TTC549 (cell line): ENCODE measurements around the gene CLDN14.

Experiments
- FAIRE-seq: peaks from 2 replicates; lab custom pipeline; 2012; peaks lifted over from hg19 to GRCh38; lab: Jason Lieb, UNC

CLDN14 gene, protein sequence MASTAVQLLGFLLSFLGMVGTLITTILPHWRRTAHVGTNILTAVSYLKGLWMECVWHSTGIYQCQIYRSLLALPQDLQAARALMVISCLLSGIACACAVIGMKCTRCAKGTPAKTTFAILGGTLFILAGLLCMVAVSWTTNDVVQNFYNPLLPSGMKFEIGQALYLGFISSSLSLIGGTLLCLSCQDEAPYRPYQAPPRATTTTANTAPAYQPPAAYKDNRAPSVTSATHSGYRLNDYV

DNA sequence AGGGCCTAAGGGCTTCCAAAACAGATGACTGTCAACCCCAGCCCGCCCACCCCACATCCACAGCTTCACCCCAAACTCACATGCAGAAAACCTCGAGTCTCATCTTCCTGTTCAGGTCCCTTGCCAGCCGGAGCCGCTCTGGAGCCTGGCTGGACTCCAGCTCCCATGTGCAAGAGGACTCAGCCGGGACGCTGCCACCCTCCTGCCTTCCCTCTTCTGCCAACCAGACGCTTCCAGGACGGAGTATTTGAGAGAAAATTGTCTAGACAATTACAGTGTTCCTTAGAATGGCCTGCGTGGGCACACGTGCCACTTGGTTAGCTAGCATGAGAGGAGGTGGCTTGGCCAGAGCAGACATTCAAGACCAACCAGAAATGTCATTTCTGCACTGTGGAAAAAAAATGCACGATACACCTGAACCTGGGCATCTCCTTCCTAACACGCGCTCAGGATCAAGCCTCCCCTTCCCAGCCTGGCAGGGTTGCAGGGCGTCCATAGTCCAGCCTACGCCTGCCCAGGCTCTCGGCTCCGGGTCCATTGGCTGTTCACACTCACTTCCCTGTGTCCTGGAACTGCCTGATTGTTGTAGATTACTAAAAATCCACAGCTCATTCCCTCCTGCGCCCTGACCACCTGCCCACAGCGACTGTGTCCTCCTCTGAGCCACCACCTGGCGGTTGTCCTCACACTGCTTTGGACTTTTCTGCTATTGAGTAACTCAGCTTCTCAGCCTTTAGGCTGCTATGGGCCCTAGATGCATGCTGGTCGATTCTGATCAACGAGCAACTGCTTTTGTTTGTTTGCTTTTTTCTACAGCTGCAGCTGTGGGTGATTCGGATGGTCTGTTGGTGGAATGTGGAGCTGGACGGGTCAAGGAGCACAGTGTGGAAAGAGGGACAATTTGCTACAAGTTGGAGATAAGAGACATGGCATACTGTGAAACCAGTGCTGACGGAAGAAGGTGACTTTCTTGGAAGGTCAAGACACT, at the start of gene CLDN14:
Gene CLDN14, minus strand, starts transcription at position 708 of the 988 bp plus-strand sequence. CDS start 18,427 bp downstream, outside the sequence.
- FAIRE-seq, result no peak

- no peak for FAIRE-seq
Measured at GRCh38 chr21:36528716-36529115, 48.8 kb upstream of the CLDN14 start.

DNA sequence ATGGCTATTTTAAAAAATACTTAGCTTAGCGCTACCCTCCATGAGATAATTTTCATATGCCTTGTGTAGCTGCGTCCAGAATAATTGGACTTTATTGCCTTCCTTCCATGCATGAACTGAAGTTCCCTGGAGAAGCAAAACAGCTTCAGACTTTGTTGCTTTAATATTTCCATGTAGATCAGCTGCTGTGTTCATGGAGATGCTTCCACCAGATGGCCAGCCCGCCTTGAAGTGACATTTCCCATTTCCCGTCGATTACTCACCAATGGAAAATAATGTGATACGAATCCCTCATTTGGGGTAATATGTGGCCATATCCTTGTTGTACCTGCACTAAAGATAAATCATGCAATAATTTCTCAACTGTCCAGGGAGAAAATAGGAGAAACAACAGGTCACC, 47.4 kb upstream of the CLDN14 start:
- no peak for FAIRE-seq

DNA sequence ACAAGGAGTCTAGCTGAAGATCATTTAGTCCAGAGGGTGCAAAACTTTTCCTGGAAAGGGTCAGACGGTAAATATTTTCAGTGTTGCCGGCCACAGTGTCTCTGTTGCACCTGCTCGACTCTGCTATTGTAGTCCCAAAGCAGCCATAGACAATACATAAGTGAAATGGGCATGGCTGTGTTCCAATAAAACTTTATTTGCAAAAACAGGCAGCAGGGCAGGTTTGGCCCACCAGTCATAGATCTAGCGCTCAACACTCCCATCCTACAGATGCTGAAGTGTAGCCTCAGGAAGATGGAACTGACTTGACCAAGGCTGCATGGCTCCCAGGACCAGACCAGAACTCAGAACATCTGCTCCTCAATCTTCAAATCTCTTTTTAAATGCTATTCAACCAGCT, 46.2 kb upstream of the CLDN14 start:
- FAIRE-seq, result no peak

DNA sequence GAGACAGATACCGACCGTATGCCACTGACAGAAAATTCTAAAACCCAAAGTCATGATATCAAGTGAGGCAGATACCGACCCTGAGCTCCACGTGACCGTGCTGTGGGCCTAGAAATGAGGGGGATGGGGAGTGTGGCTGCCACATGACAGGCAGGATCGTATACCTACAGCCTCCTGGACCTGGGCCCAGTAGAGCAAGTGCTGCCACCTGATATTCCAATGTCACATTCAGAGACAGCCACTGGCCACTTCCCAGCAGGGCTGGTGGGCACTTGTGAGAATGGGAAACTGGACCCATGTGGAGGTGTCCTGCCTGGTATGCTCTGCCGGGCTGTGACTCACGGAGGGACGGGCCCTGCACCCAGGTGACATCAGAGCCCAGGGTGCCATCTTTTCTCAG, 44.6 kb upstream of the CLDN14 start:
- no peak for FAIRE-seq

DNA sequence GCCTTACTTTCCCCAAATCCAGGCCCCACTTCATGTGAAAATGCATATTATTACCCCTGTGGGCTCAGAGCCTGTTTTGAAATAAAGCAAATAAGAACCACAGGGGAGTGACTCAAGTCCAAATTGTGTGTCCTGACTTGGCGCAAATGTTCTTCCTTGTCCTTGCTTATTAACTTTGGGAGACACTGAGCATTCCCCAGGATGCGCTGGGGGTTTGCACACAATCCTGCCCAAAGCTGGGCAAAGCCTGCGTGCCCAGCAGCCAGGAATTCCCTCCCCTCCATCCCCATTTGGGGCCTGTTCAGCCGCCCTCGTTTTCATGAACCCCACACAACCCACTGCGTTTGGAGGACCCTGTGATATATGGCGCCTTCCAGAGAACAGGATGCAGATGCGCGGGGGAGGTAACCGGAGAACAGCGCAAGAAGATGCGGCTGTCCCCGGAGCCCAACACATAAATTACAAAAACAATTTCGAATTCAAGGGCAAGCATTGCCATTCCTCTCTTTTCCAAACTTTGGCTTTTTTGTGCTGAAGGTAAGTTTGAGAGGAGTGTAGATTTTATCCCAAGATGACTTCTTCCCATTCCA, 42.4 kb upstream of the CLDN14 start:
- no peak for FAIRE-seq

GRCh38 chr21:36518883-36519492, 39.1 kb upstream of the CLDN14 start:
- no peak for FAIRE-seq

GRCh38 chr21:36517366-36518075, 37.6 kb upstream of the CLDN14 start:
- no peak for FAIRE-seq

DNA sequence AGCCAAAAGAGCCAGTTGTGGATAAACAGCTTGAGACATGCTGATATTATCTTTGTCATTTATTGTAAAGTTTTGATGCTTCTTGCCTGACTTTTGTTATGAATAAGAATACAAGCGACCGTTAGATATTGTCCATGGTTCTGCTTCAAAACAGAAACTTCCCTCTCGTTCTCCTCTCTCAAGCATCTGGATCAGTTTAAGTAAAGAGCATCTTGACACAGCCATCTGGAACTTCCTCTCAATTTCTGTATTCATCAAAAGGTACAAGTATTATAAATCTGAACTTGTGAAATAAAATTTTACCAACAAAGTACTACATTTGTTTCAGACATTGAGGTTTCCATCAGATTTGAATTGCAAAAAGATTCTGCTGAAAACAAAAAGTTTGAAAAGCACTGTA, 36.4 kb upstream of the CLDN14 start:
- no peak for FAIRE-seq

DNA sequence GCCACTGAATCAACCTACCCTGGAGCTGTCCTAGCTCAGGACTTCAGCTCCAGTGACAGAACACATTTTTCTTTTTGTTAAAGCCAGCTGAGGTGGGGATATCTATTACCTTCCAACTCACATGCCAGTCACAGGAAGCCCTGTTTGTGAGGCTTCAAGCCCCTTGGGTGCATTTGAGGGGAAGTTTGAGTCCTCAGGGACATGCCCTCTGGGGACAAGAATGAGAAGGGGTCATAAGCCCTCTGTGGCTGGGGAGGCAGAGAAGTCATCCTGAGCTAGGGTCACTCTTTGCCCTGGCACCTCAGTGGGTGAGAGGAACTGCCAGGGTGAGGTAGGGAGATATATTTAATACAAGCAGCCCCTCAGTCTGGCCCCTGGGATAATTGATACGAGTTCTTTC, 33.5 kb upstream of the CLDN14 start:
- no peak for FAIRE-seq

DNA sequence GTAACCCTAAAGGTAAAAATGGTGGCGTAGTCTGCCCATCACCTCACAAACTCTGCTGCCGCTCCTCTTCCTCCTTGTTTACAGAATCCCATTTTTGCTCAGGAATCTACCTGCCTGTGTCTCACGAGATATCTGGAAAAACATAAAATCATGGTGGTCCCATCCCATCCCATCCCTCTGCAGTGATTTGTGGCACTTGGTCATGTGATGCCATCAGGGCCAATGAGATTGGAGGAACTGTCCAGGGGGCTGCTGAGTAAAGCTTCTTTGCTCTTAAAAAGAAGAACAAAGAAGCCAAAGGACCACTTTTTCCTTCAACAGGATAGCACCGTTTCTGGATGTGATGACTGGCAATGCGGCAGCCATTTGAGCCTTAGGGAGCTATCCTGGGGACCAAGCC, 33.0 kb upstream of the CLDN14 start:
- no peak for FAIRE-seq

- no peak for FAIRE-seq
Measured at GRCh38 chr21:36511484-36512220, 31.7 kb upstream of the CLDN14 start.

- no peak for FAIRE-seq
Measured at GRCh38 chr21:36510911-36511310, 31.0 kb upstream of the CLDN14 start.

DNA sequence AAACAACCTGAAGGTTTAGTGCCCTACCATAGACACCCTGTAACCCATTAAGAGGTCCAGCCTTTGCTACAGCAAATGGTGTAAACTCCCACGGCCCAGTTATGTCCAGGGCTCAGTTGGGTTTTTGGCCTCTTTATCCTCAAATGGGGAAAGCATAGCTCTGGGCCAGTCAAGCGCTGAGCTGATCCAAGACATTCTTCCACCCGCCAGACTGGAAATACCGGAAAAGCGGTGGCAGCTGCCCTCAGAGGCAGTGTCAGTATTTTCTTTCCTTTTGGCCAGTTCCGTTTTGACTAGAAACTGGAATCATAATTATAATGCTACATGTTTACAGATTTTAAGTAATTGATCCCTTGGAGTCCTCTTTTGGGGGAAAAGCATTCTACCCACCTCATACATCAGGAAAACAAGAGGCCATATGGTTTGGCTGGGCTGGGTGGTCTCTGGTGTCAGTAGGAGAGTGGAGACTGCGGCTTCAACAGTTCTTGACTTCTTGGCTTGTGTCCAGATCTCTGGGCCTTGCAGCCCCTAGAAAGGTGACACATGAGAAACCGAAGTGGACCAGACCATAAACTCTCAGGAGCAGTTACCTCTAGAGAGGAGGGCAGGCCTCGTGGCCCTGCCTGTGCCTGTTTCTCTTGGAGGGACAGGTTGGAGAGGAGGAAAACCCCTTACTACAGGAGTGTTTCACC, 30.2 kb upstream of the CLDN14 start:
- FAIRE-seq, result no peak

DNA sequence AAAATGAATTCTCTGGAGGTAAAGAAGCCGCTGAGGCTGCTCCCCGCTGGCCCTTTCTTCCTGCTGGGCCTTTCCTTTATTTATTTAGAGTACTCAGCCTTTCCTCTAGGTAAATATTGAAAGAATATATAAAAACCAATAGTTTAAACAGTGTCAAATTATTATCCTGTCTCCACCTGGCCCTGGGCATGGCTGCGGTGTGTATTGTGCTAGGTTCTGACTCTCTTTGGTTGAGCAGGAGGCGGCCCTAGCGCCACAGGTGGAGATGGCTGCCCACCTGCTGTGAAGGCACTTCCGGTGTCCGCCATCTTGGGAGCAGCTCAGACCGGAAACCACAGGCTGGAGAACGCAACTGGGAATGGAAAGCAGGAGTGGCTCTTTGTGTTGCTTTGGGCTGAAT, 29.0 kb upstream of the CLDN14 start:
- FAIRE-seq, result no peak

DNA sequence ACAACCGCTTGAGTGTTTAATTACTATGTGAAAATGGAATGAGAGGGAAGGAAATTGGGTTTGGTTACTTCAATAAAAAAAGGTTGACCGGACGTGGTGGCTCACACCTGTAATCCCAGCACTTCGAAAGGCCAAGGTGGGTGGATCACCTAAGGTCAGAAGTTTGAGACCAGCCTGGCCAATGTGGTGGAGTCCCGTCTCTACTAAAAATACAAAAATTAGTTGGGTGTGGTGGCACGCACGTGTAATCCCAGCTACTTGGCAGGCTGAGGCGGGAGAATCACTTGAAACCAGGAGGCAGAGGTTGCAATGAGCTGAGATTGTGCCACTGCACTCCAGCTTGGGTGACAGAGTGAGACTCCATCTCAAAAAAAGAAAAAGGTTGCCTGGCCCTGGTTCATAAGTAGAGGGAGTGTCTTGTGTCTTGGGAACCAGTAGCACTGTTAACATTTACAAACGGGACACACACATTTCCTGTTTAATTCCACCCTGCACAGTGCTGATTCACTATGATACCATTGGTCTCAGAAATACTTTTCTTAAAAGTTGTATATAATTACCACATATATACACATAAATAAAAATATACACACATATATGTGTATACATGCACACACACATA, 27.6 kb upstream of the CLDN14 start:
- no peak for FAIRE-seq

DNA sequence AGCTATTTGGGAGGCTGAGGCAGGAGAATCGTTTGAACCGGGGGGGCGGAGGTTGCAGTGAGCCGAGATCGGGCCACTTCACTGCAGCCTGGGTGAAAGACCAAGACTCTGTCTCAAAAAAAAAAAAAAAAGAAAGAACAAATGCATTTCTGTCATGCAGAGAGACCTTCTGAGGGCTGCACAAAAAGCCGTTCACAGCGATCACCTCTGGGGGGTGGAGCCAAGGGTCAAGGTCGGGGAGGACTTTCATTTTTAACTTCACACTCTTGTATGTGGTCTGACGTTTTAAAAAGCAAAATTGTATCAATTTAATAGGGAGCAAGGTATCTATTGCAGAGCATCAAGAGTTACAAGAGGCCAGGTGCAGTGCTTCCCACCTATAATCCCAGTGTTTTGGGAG, 26.6 kb upstream of the CLDN14 start:
- no peak for FAIRE-seq

- FAIRE-seq, result peak; percentile 84
Measured at GRCh38 chr21:36504067-36505058, 24.4 kb upstream of the CLDN14 start.

GRCh38 chr21:36502365-36502764, 22.4 kb upstream of the CLDN14 start:
- FAIRE-seq, result no peak
